Activated CD8-positive, alpha-beta memory T cell treated with anti-CD3 and anti-CD28 coated beads, Interleukin-2, amount 50 U/mL, for 48 hours (primary cell): ENCODE measurements around the gene B3GNT2.
"Not testable (repeated sequence)": the region's sequence is repeated elsewhere in the genome, so short reads cannot be mapped to it uniquely, and the experiment has no call there.

ENCODE experiments used
- DNase-seq: peaks from one replicate; pipeline ENCODE4 v3.0.0-alpha.2; 2020

B3GNT2 gene

GRCh38 chr2:62248226-62248625, 52.3 kb downstream of the B3GNT2 start:
- no peak for DNase-seq

- DNase-seq: no peak
Measured at GRCh38 chr2:62250239-62250638, 54.3 kb downstream of the B3GNT2 start.

- no peak for DNase-seq
Measured at GRCh38 chr2:62254424-62255266, 58.7 kb downstream of the B3GNT2 start.

- no peak for DNase-seq
Measured at GRCh38 chr2:62257466-62257865, 61.6 kb downstream of the B3GNT2 start.

- no peak for DNase-seq
Measured at GRCh38 chr2:62263076-62263715, 67.3 kb downstream of the B3GNT2 start.

- no peak for DNase-seq
Measured at GRCh38 chr2:62264186-62264585, 68.3 kb downstream of the B3GNT2 start.

GRCh38 chr2:62265106-62265505, 69.2 kb downstream of the B3GNT2 start:
- no peak for DNase-seq

- DNase-seq: no peak
Measured at GRCh38 chr2:62266433-62267038, 70.6 kb downstream of the B3GNT2 start.

- DNase-seq: no peak
Measured at GRCh38 chr2:62267696-62268095, 71.8 kb downstream of the B3GNT2 start.

GRCh38 chr2:62268681-62269188, 72.8 kb downstream of the B3GNT2 start:
- DNase-seq: not testable (repeated sequence)

- DNase-seq: no peak
Measured at GRCh38 chr2:62270728-62271127, 74.8 kb downstream of the B3GNT2 start.
